GM12891 (cell line): ENCODE measurements around the gene KITLG.

ENCODE experiments used
- POLR2A ChIP-seq: IDR thresholded peaks from 2 replicates; pipeline ENCODE4 v1.6.1; 2011; ENCODE audit warnings: low read depth, low read length, control low read depth
- TAF1 ChIP-seq: IDR thresholded peaks from 2 replicates; pipeline ENCODE4 v1.6.1; 2011; ENCODE audit warnings: low read depth, low read length, control low read depth

DNA sequence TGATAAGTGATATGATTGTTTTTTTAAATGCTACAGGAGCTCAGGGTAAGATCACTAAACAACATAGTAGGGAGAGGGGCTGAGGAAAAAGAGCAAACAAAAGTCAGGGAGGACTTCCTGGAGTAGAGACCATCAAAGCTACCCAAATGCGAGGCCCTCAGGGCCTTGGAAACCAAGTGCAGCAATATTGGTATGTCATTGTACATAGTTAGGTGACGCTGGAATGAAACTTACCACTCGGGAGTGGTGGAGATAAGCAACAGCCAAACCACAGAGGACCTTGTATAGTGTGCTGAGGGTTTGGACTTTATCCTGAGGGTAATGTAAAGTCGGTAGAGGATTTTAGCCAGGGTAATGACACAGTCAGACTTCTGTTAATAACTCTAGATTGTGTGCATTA lies 13.8 kb downstream of the KITLG start:
- TF ChIP-seq POLR2A (no peak), TAF1 (no peak)
